Measurements from ENCODE around the gene EML1. TPM values are rescaled to one million over a fixed set of nuclear protein-coding genes. Genes with fewer than 3 reads are reported as not detected.

EML1 gene
- total RNA-seq, 1 donor from 2014 or later = 0.32 TPM

GRCh38 chr14:99984036-99984435, 190.8 kb downstream of the EML1 start:
- intact Hi-C loops (cut with micrococcal nuclease) = loop anchor here (5.0 kb wide), 1 partner anchor 253 kb away; the partner anchor contains the start of gene YY1

DNA sequence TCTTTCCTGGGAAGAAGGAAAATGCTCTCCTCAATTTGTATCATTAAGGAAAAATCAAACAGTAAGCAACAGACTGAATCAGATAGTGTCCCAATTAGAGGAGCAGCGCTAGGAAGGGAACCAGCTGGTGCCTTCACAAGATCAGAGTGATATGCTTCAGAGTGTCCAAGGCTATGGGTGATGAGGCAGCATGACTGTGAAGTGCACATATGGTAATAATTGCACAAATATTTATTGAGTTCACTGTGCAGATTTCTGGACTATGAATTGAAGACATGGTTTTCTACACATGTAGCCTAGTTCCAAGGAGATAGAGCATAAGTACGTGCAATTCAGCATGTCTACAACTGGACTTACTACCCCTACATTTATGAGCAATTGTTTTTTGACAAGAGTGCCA, 193.2 kb downstream of the EML1 start:
- intact Hi-C loops (cut with micrococcal nuclease) = no loop called here

DNA sequence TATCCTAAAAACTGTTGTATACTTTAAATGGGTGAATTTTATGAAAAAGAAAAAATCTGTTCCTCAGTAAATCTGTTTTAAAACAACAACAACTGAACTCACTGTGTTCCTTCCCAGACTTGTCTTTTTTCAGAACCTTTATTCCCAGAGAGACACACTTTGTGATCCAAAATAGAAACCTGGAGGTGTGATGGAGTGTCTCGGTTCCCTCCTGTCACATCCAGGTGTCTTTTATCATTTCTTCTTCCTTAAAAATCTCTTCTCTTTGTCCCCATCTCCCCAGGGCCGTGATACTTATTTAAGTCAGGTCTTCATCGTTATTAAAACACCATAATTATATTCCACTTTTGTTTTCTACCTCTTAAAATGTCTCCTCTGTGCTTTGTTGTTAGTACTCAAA, 195.8 kb downstream of the EML1 start:
- intact Hi-C loops (cut with micrococcal nuclease) = no loop called here

DNA sequence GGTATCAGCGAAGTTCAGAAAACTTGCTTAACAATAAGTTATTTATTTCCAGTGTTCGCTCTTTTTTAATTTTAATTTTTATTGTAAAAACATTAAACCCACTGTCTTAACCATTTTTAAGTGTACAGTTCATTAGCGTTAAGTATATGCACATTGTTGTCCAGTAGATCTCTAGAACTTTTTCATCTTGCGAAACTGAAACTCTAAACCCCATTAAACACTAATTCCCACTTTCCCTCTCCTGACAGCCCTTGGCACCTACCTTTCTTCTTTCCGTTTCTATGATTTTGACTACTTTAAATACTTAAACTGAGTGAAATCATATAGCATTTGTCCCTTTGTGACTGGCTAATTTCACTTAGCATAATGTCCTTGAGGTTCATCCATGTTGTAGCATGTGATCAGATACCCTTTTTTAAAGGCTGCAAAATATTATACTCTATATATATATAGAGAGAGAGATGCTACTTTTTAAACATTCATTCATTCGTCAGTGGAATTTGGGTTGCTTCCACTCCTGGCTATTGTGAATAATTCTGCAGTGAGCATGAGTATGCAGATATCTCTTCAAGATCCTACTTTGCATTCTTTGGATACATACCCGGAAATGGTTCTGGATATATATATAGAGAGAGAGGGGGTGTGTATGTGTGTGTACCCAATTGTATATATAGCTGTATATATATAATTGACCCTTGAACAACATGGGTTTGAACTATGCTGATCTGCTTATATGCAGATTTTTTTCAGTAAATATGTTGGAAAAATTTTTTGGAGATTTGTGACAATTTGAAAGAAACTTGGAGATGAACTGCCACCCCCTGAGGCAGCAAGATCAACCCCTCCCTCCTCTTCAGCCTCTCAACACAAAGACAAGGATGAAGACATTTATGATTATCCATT, 197.3 kb downstream of the EML1 start:
- intact Hi-C loops (cut with micrococcal nuclease) = no loop called here

DNA sequence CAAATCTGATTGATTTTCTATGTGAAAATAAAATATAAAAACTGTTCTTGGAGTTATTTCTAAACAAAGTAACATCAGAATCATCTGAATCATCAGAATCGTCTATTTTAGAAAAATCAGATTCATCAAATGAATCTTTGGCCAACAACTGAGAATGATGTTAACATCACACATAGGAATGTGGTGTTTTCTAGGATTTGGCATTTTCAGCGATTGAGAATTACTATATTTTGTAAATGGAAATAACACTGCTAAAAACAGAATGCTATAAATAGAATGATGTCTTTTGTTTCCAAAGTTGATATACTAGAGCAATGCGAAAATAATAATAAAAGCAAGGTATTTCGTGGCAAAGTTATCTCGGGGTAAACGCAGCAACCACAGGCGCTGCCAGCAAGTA, 198.1 kb downstream of the EML1 start:
- intact Hi-C loops (cut with micrococcal nuclease) = no loop called here

Other genes with a start within 250 kb of the EML1 start
- 8.4 and 9.8 TPM in 2 replicates for gene CCDC85C, start 189.2 kb upstream of the EML1 start, total RNA-seq
- 0.05 TPM in 1 of 2 replicates, not detected in the other for gene HHIPL1, start 148.3 kb upstream of the EML1 start, total RNA-seq
- not detected in 2 replicates for gene CYP46A1, start 109.1 kb upstream of the EML1 start, total RNA-seq